Measurements from ENCODE around the gene GHSR.

The GHSR gene

DNA sequence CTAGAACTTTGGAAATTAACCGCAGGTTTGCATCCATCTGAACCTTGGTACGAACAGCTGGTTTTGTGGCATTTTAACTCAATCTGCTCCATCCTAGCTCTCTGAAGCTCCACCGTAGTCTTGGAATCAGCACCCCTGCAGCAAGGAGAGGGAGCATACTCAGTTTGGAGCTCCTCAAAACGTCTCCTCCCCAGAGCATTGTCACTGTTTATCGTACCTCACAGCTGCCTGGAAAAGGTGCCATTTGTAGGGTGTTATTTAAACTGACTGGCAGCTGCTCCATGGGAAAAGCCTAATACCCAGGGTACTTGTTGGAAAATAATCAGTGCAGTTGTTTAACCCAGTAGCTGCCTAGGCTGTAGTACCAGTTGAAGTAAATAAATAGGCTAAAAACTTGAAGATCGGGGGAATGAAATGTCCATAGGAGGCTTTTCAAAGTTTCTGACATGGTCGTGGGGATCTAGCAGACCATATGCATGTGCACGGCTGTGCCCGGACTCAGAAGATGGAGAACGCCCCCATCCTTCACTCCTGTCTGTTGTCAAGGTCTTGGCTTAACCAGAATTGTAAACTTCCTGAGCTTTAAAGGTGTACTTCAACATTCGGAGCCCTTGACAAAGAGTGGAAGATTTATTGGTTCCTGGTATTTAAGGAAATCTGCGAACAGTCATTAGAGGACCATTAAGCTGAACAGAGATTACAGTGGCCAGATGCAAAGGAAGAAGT is 43.9 kb downstream of the GHSR start:
- TF ChIP-seq, protein P1, sequence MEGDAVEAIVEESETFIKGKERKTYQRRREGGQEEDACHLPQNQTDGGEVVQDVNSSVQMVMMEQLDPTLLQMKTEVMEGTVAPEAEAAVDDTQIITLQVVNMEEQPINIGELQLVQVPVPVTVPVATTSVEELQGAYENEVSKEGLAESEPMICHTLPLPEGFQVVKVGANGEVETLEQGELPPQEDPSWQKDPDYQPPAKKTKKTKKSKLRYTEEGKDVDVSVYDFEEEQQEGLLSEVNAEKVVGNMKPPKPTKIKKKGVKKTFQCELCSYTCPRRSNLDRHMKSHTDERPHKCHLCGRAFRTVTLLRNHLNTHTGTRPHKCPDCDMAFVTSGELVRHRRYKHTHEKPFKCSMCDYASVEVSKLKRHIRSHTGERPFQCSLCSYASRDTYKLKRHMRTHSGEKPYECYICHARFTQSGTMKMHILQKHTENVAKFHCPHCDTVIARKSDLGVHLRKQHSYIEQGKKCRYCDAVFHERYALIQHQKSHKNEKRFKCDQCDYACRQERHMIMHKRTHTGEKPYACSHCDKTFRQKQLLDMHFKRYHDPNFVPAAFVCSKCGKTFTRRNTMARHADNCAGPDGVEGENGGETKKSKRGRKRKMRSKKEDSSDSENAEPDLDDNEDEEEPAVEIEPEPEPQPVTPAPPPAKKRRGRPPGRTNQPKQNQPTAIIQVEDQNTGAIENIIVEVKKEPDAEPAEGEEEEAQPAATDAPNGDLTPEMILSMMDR (conservative IDR thresholded peaks at IDR 0.05; ENCODE audit: low read depth, low read length), result no peak
- no peak overlapping the region for H3K4me3 ChIP-seq (ENCODE audit: low read length)
- DNase-seq (ENCODE audit: low read depth), result no peak

DNA sequence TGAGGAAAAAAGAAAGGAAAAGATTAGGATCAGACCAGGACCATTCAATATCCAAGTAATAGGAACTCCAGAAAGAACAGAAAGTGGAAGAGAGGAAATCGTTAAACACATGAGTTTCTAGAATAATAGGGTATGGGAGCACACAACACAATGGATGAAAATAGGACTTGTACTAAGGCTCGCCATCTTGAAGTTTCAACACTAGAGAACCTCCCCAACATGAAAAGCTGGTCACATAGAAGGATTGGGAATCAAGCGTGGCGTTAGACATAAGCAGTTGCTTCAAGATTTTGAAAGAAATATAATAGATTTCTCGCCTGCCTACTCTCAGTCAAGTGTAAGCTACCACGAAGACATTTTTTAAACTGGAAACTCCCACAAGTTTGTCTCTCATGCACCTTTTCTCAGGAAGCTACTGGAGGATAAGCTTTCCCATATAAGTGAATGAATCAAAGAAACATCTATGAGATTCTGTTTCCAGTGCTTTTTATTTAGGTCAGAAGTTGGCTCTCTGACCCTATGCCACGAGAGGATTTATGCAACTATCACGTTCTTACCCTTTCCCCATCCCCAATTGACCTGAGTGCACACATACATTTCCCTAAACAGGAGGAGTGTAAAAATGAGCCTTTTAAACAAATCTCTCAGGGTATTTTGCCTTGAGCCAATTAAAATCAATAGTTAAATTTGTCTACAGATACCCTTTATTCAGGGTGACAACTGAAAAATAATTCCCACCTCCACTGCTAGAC is 45.2 kb downstream of the GHSR start:
- H3K4me3 ChIP-seq (ENCODE audit: low read length), result no peak overlapping the region
- TF ChIP-seq, protein P1 (conservative IDR thresholded peaks at IDR 0.05; ENCODE audit: low read depth, low read length), result no peak
- DNase-seq (ENCODE audit: low read depth), result no peak

DNA sequence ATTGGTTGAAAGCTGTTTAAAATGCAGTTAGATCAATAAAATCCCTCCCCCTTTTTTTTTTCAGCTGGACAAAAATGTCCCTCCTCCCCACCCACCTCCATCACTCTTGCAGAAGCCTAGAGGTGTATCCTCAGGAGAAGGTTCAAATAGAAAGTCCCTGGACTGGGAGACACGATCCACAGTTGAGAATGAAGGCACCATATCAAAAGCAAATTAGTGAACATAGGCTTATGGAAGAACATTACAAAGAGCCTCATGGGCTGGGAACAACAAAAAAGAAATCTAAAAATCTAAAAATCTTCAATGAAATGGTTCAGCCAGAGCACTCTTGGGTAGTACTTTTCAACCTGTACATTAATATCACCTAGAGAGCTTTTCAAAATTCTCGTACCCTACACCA is 46.2 kb downstream of the GHSR start:
- H3K4me3 ChIP-seq (ENCODE audit: low read length), result no peak overlapping the region
- TF ChIP-seq, protein P1 (conservative IDR thresholded peaks at IDR 0.05; ENCODE audit: low read depth, low read length), result no peak

DNA sequence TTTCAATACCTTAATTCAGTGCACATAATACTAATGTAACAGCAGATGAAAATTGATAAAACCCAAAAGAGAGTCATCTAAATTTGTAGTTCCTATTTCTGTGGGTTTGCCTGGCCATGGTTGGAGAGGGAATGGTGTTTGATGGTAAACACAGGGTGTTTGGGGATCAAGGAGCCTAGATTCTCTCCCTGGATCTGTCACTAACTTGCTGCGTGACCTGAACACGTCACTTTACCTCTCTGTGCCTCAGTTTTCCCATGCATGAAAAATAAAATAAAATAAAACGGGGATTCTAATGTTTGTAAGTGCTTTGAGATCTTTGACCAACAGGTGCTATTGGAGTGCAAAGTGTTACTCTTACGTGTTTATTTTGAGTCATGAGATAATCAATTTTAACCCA is 49.8 kb downstream of the GHSR start:
- DNase-seq (ENCODE audit: low read depth), result no peak
- TF ChIP-seq, protein P1 (conservative IDR thresholded peaks at IDR 0.05; ENCODE audit: low read depth, low read length), result no peak
- no peak overlapping the region for H3K4me3 ChIP-seq (ENCODE audit: low read length)

More for the DNA sequence above, 46.2 kb downstream of the GHSR start:
- no peak for DNase-seq (ENCODE audit: low read depth)

- no peak for DNase-seq (ENCODE audit: low read depth)
- TF ChIP-seq, protein P1 (conservative IDR thresholded peaks at IDR 0.05; ENCODE audit: low read depth, low read length), result no peak
These were observed 50.4 kb downstream of the GHSR start for GRCh38 chr3:172397716-172398405.

GRCh38 chr3:172396400-172396799 is 51.9 kb downstream of the GHSR start:
- TF ChIP-seq, protein P1 (conservative IDR thresholded peaks at IDR 0.05; ENCODE audit: low read depth, low read length), result no peak
- no peak for DNase-seq (ENCODE audit: low read depth)
- H3K4me3 ChIP-seq (ENCODE audit: low read length), result no peak overlapping the region

More at GRCh38 chr3:172397716-172398405, 50.4 kb downstream of the GHSR start:
- H3K4me3 ChIP-seq (ENCODE audit: low read length), result no peak overlapping the region
